GM19328 (cell line): Measurements from ENCODE around the gene ALCAM.

ENCODE experiments used
- ATAC-seq: cut with Tn5 transposase; IDR thresholded peaks from one replicate; pipeline ENCODE4 v1.9.1; 2021; ENCODE audit warnings: mild to moderate bottlenecking, moderate library complexity; ENCODE audit not compliant: unreplicated experiment

The ALCAM gene

DNA sequence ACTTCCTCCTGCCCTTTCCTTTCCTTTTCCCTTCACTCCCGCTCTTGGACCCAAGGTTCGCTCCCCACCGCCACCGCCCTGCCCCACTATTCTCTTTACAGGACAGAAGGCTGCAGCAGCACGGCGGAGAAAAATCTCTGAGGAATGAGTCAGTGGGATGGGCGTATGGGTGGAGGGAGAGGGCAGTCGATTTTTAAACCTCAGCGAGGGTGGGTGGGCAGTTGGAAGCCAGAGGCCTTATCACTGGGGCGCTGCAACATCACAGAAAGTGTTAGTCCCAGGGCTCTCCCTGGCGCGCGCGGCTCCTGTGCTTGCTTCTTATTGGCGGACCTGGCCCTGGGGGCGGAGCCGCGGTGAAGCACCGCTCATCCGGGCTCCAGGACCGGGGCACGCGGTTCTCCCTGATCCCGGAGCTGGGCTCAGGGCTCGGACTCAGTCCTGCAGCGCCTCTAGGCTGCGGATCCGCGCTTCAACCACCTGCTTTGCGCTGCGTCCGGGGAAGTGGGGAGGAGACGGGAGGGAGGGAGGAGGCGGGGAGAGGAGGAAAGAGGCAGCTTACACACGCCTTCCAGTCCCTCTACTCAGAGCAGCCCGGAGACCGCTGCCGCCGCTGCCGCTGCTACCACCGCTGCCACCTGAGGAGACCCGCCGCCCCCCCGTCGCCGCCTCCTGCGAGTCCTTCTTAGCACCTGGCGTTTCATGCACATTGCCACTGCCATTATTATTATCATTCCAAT lies at the start of gene ALCAM:
TSS of gene ALCAM (plus strand) at position 584 of the 737 bp plus-strand sequence.
- ATAC-seq = peak; percentile 53

DNA sequence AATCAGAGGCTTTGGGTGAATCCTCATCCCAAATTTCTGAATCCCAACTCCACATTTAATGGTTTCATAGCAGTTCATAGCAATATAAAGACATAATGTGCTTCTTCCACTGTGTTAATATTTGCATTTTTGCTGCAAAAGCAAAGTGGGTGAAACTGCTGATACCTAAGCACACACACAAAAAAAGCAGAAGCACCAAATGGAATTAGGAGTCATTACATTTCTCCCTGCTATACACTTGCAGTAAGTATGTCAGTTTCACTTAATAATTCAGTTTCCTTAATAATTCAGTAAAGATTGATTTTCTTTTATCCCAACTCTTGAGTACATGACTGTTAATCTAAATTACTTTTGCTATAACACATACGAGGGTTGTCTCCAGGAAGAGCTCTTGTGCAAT lies 48.9 kb upstream of the ALCAM start:
- no peak for ATAC-seq

DNA sequence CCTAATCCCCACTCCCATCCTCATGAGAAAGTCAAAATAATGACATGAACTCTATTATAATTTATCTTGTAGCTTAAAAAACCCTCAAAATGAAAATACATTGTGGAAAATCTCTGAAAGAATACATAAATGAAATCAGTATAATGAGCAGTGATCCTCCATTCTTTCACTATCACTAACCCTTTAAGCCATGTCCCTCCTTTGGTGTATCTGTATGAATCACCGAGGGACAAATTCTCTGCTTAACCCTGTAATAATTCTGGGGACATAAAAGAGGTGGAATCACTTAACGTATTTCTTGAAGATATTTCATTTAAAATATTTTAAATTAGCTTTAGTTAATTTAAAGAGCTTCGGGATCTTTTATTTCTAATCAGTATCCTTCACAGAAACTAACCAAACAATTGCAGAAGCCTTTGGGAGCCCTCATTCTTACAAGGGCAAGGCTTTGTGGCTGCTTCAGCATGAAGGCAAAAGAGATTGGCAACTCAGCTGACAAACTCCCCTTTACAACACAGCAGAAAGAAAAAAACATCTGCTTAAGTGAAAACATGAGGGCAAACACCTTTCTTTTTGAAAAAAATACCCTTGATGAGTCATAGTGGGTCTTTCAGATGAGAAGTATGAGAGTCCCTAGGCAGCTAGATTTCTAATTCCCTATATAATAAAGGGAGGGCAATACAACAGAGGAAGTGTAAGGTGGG lies 44.0 kb upstream of the ALCAM start:
- peak; percentile 95 for ATAC-seq

DNA sequence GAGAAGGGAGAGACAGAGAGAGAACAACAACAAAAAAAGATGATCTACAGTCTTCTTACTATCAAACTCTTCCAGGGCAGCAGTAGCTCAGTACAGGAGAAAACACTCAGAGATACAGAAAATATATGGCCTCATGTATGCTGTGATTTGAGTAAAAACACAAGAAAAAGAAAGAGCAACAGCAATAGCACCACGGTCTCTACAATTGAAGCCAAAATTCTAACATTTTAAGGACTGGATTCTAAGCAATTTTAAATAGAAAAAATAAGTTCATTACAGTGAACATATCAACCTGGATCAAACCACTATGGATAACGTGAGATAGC lies 43.5 kb upstream of the ALCAM start:
- peak; percentile 38 for ATAC-seq

DNA sequence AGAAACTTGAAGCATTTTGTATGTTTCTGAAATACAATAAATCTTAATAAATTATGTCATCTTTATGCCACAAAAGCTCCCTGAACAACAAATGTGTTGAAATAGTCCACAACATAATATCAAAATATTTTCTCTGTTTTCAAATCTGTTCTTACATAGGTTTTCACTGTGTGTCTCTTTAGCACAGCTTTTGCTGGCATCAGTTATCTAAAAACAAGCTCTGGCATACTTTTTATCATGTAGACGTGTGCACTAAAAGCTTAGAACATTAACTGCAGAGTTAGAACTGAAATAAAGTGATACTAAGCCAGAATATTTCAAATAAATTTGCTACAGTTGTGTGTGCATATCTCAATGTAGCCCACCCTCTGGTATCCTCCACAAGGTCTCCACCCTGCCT lies 41.8 kb upstream of the ALCAM start:
- ATAC-seq = no peak

DNA sequence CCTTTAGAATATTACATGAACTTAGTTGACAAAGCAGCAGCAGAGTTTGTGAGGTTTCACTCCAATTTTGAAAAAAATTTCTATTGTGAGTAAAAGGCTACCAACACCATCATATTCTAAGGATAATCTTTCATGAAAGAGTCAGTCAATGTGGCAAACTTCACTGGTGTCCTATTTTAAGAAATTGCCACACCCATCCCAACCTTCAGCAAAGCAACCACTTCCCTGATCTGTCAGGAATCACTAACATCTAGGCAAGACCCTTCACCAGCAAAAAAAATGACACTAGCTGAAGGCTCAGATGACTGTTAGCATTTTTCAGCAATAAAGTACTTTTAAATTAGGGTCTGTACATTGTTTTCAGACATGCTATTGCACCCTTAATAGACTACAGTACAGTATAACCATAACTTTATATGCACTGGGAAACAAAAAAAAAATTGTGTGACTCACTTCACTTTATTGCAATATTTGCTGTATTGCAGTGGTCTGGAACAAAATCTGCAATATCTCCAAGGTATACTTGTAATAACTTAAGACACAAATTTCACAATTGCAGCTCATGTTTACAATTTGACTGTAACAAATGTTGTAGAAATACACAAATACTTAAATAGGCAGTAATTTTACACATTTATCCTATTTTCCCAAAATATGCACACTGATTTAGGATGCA lies 38.9 kb upstream of the ALCAM start:
- no peak for ATAC-seq

DNA sequence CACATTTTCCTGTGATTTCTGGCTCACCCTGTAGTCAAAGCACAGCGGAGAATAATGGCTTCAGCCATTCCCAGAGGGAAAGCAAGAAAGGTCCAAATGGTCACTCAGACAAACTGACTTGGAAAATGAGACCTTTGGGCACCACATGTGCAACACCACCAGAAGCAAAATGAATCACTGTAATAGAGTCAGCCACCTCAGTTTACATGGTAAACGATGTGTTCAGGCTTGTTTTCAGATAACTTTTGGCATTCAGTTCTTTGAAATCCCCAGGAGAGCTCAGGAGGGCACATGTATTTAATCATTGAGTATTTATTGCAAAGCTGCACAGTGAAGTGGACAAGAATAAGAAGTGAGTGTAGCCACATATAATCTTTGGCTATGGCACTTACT lies 38.4 kb upstream of the ALCAM start:
- no peak for ATAC-seq

DNA sequence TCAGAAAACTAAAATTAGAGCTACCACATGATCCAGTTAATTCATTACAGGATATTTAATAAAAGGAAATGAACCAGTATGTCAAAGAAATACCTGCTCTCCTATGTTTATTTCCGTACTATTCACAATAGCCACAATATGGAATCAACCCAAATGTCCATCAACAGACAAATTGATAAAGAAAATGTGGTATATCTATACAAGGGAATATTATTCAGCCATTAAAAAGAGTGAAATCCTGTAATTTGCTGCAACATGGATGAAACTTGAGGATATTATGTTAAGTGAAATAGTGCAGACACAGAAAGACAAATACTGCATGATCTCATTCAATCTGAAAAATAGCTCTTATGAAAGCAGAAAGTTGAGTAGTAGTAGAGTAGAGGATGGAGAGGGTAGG lies 33.7 kb upstream of the ALCAM start:
- ATAC-seq = no peak

DNA sequence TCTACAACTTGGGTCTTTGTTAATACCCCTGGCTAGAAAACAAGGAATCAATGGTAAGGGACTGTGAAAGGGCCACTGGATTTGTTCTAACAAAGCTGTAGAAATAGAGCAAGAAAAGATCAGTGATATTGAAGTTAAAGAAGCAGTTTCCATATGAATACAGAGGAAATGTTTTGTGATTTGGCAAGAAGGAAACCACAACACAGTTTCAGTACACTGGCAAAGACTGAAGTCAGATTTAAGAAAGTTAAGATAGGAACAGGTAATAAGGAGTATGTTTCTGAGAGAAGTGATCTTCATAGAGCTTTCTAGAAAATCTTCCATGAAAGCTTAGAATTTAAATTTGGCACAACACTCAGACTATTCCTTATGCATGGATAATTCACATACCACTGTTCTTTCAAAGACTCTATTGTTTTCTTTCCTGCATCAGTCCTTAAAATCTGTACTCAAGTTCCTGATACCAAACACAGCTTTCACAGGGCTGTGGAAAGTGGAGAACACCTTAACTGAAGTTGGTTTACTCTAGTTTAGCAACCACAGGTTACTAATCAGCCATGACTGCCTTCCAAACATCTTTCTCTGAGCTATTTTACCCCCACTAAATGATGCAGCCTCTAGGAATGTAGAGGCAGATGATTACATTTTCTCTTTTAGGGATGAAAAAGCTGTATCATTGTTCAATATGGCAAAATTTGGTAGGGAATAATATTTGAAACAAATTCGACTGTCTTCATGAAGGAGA lies 32.4 kb upstream of the ALCAM start:
- no peak for ATAC-seq

DNA sequence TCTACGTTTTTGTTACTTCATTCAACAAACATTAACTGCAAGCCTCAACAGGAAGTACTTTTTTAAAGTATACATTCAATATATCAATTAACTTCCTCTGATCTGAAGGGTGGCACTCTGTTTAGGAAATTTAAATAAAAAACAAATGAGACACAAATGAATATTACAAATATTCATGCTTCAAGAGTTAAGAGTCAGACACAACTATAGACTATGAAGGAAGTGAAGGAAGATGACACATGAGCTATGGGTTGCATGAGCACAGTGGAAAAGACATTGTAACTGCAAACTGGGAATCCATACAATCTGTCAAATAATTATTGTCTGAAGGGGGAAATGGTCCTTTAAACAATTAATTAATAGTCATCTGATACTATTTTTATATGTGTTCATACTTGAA lies 26.8 kb upstream of the ALCAM start:
- ATAC-seq = no peak

DNA sequence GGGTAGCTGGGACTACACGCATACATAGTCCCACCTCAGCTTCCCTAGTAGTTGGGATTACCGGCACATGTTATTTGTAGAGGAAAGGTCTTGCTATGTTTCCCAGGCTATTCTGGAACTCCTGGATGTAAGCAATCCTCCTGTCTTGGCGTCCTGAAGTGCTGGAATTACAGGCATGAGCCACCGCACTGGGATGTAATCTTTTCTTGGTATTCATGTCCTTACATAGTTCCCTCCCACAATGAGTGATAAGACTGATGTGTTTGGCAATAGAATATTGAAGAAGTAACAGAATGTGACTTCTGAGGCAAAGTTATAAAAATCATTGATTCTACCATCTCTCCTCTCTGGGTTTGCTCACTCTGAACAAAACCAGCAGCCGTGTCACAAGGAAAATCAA lies 22.7 kb upstream of the ALCAM start:
- ATAC-seq = no peak

DNA sequence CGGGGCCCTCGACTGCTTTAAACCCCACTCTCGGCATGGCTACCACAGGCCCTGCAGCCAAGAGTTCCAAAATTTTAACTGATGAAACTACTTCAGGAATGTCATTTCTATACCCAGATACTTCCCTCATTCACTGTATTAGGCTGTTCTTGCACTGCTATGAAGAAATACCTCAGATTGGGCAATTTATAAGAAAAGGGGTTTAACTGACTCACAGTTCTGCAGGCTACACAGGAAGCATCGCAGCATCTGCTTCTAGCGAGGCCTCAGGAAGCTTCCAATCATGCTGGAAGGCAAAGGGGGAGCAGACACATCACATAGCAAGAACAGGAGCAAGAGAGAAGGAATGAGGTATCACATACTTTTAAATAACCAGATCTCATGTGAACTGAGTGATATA lies 21.6 kb upstream of the ALCAM start:
- ATAC-seq = no peak

DNA sequence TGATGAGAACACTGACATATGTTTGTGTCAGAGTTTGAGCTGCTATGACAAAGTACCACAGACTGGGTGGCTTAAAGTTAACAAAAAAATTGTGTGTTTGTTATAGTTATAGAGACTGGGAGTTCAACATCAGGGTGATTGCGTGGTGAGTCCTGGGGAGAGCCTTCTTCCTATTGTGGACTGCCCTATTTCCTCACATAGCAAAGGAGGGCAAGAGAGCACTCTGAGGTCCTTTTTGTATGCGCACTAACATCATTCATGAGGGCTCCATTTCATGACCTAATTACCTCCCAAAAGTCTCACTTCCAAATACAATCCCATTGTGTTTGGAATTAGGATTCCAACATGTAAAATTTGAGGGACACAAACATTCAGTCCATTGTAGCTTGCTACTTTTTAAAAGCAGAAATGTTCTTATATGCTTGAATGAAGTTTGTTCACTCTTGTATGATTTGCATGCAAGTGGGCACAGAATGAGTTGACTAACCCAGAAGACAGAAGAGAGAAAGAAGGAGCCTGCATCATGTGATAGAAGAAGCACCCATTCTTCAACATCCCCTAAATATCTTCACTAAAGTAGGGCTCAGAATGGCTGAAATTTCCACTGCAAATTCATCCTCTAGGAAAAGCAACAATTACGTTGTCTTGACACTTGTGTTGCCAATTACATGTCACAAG lies 18.9 kb upstream of the ALCAM start:
- ATAC-seq = peak; percentile 89

DNA sequence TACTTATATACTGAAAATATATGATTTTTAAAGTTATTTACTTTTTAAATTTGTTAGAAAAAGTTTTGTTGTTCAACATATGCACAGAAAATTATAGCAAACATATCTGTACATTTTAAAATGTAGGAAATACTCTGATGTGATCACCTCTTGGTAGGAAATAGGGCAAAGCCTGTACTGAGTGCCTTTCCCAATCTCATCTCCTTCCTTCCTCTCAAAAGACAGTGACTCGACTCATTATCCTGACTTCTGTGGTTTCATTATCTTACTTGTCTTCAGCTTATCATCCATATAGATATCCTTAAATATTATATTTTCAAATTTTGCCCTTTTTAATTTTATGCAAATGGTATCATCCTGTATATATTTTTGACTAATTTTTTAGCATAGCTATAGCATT lies 18.4 kb upstream of the ALCAM start:
- ATAC-seq = no peak

DNA sequence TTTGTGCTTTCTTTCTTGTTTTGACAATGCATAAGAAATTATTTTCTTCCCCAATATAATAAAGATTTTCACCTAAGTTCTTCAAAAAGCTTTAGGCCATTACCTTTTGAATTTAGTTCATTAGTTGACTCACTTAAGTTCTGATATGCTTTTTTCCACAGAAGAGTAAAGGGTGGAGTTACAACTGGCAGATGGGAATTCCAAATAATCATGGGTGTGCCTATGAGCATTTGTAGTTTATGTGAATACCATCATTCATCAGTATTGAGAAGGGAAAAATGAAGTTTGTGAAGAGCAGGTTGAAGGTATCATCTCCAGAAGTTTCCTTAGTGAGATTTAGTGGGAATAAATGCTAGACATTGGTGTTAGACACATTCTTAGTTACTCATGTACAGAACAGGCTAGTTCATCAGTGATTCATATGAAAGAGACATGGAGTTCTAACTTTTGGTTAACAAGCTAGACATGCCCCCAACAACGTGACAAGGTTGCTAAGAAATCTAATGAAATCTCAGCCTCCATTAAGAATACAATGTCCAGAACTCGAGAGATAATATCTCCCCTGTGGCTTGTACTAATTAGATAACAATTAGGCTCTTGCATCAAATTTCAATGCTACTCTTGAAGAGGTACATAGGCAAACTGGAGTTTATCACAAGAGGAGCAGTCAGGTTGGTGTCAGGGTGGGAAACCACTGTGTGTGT lies 16.9 kb upstream of the ALCAM start:
- no peak for ATAC-seq

DNA sequence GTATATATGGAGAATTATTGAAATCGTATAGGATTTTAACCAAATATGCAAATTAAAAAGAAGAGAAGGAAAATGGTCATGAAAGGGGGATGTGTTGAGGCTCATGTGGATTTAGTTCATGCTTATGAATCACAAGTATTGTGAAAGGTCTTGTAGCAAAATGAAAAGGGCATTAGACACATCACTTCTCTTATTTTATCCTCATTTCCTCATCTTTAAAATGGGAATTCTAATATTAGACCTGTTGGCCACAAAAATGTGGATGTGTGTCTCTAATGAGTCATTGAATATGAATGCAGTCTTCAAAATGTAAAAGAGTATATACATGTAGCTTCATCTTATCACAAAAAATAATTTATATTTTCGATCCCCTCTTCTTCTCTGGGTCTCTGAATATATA lies 14.9 kb upstream of the ALCAM start:
- no peak for ATAC-seq

DNA sequence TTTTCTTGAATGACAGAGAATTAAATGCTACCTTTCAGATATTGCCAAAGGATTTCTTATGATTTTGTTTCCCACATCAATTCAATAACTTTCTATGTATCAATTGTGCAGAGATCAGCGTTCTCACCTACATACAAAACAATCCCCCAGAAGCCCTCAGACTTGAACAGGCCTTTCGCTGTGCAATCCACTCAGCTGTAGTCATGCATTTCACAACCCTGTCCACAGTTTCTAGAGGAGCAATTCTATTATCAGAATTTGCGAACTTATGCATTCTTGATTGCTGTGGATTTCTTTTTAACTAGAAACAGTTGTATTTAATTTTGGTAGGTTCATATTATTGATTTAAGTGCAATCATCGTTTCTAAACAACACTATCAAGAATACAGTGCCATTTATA lies 13.7 kb upstream of the ALCAM start:
- no peak for ATAC-seq

DNA sequence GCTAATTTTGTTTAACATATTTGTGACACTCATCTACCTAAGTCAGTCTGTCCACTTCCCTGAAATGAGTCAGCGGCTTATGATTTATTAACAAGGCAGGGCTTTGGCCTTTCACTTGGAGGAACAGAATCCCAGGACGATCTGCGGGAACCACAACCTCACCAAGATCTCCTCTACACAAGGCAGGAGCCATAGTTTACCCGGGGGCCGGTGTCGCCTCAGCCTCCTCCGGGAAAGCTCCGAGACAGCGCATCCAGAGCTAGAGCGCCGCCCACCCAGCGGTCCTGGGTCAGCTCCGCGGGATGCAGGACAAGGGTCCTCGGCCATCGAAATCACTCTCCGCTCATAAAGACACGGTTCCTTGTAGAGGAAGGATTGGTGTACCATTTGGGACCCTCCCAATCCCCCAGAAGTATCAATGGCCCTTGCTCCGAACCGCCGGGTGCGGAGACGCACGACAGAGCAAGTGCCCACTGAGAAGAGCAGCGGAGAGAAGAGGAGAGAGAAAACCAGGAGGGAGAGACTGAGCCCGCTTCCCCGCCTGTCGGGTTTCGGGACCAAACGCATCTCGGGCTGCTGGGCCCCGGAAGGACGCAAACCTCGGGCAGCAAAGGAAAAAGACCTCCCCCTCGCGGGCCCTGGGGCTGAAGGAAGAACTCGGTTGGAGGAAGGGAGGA lies 13.1 kb upstream of the ALCAM start:
- no peak for ATAC-seq

DNA sequence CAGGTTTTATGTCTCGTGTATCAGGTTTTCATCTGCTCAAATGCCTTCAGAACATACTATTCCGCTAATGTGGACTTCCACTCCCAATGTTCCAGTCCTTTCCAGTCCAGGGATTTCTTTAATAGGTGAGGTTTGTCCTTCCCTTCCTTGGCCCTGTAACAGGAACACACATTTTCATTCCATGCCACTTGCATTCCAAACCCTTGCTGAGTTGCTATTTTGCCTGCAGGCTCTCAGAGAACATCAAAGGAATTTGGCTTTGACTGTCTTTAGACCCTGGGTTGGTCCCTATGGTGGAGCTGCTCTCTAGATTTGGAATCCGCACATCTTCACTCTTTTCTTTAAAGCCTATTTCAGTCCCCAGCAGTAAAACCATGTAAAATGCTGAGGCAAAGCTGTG lies 12.3 kb upstream of the ALCAM start:
- ATAC-seq = no peak
